Tibial nerve (tissue), 4 donors: Measurements from ENCODE around the gene HCFC1. TPM values are rescaled to one million over a fixed set of nuclear protein-coding genes. Genes with fewer than 3 reads are reported as not detected.

Experiments used
- DNase-seq, 2 donors: peaks; one replicate each; pipeline ENCODE4 v3.0.0-alpha.2; 2019; ENCODE audit warnings: low spot score in 2 of 2
- H3K27ac ChIP-seq, 4 donors: fragments of 200-600 bp; sonication (generic) in 3 of 4; one replicate each; pipeline ENCODE4 v1.5.1; 2017 to 2019; ENCODE audit warnings: mild to moderate bottlenecking in 1 of 4
- H3K27me3 ChIP-seq, 2 donors: fragments of 200-600 bp; sonication (generic) in 1 of 2; one replicate each; pipeline versions ENCODE4 v1.5.1 to v1.6.0; 2017 to 2019
- H3K36me3 ChIP-seq, 3 donors: fragments of 200-600 bp; sonication (generic); one replicate each; pipeline ENCODE4 v1.5.1; 2018 to 2019
- H3K4me1 ChIP-seq, 4 donors: fragments of 200-600 bp; sonication (generic) in 3 of 4; one replicate each; pipeline ENCODE4 v1.5.1; 2017 to 2019
- H3K4me3 ChIP-seq, 4 donors: fragments of 200-600 bp; sonication (generic) in 3 of 4; one replicate each; pipeline ENCODE4 v1.5.1; 2017 to 2019; ENCODE audit warnings: mild to moderate bottlenecking in 1 of 4, moderate library complexity in 1 of 4
- H3K9me3 ChIP-seq, 4 donors: fragments of 200-600 bp; sonication (generic) in 3 of 4; one replicate each; pipeline ENCODE4 v1.5.1; 2017 to 2019
- CTCF ChIP-seq, 5 experiments: fragments of 200-600 bp in 3 of 5; fragments of 450-650 bp in 2 of 5; sonication (generic) in 3 of 5; IDR thresholded peaks; one replicate each; pipeline ENCODE4 v1.5.1; 2016 to 2019; ENCODE audit warnings: antibody characterized with exemption in 5 of 5, mild to moderate bottlenecking in 3 of 5, moderate library complexity in 2 of 5
- EP300 ChIP-seq, 2 donors: sonication (generic); formaldehyde crosslinking; IDR thresholded peaks; one replicate each; pipeline ENCODE4 v1.6.1; 2017; ENCODE audit warnings: antibody characterized with exemption in 2 of 2, mild to moderate bottlenecking in 1 of 2
- POLR2A ChIP-seq, 2 donors: fragments of 450-650 bp; IDR thresholded peaks; one replicate each; pipeline ENCODE4 v1.6.1; 2017; ENCODE audit warnings: antibody characterized with exemption in 2 of 2, mild to moderate bottlenecking in 2 of 2, moderate library complexity in 2 of 2
- WGBS, 2 donors: methylation state at CpG; one replicate each; pipeline ENCODE4 v1.1.5; 2018; 5-methylcytosine and 5-hydroxymethylcytosine counted together
- total RNA-seq, 4 donors: library from RNA; depleted of rRNA; stranded (reverse); fragments of >200 nt; gene quantifications; one replicate each; pipeline ENCODE4 v1.1.0, GENCODE V29; 2016

HCFC1 gene
- total RNA-seq, 4 donors from 2014 or later: 42.6 to 52.2 (median 48.9) TPM

DNA sequence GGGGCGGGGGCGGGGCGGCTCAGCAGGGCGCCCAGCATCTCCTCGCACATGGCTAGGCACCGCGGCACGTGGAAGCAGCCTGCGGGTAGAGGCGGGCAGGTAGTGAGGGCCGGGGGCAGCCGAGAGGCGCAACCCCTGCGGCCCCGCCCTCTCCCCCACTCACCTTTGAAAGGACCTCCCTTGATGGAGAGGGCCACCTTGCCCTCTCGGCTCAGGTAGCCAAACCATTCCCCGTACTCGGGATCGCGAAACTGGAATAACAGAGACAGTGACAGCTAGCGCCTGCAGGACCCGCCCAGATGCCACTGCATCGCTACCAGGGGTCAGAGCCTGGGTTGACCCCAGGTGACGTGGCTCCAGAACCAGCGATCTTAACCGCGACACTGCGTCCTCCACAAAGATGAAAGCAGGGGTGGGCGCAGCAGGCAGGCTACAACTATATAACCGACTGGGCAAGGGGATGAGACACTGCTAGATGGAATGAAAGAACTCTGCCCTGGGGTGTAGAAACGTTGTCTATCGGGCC is 36.2 kb downstream of the HCFC1 start:
- WGBS, 2 donors: 16 to 49% methylated on average over 16 to 18 of the region's 32 CpGs
- no peaks in the 10 kb centered on the region for H3K9me3 ChIP-seq
- H3K27me3 ChIP-seq: no peaks in the 10 kb centered on the region
- H3K4me3 ChIP-seq: peak overlapping the region; percentile 37 to 77 (median 45)
- TF ChIP-seq POLR2A (IDR thresholded peaks at IDR 0.05) (no peak), CTCF (IDR thresholded peaks at IDR 0.05) (no peak), EP300 (IDR thresholded peaks at IDR 0.05) (no peak)
- H3K27ac ChIP-seq: peak overlapping the region in 2 of 4 donors; percentile 67 to 68
- peaks cover 0 to 23% (median 0%) of the 10 kb centered on the region in 3 donors for H3K36me3 ChIP-seq
- no peak for DNase-seq
- peaks cover 0 to 21% (median 2%) of the 10 kb centered on the region in 4 donors for H3K4me1 ChIP-seq

DNA sequence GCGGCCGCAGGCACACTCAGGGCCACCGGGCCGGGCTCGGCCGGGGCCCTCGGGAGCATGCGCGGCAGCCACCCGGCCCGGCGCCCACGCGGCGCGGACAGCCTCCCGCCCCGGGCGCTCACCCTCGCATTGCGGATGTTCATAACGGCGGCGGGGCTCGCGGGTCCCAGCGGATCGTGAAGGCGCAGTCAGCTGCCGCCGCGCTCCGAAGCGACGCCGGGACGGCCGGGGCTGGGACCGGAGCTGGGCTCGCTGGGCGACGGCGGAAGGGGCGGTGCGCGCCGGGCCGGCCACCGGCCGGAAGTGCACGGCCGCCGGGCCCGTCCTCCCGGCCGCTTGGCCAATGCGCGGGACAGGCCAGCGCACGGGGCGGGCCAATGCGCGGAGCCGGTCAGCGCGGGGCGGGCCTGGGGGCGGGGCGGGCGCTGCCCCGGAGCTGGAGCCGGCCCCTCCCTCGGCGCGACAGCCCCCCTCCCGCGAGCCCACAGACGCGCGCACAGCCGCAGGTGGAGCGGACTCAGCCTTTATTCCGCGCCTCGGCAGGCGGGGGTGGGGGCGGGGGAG is 36.8 kb downstream of the HCFC1 start, which contains the start of gene NAA10:
NAA10 (minus strand) TSS at position 276 of the 564 bp plus-strand sequence; CDS start at position 143, 133 bp downstream.
- peaks cover 0 to 28% (median 0%) of the 10 kb centered on the region in 3 donors for H3K36me3 ChIP-seq
- H3K9me3 ChIP-seq: no peaks in the 10 kb centered on the region
- H3K27ac ChIP-seq: peak within 1 kb of the TSS in 2 of 4 donors; percentile 67 to 71
- no peaks in the 10 kb centered on the region for H3K27me3 ChIP-seq
- peak within 1 kb of the TSS; percentile 47 to 77 (median 57) for H3K4me3 ChIP-seq
- DNase-seq: peak in 1 of 2 donors; percentile 42
- 38% methylated on average over 17 of the region's 87 CpGs; no CpG with 5 or more reads in 1 of the 2 donors for WGBS, 2 donors
- peaks cover 0 to 21% (median 2%) of the 10 kb centered on the region in 4 donors for H3K4me1 ChIP-seq
- TF ChIP-seq CTCF (IDR thresholded peaks at IDR 0.05): peak in 1 of 5 experiments; percentile 22
- no peak for TF ChIP-seq EP300 (IDR thresholded peaks at IDR 0.05)
- peak in 1 of 2 donors; percentile 18 for TF ChIP-seq POLR2A (IDR thresholded peaks at IDR 0.05)

DNA sequence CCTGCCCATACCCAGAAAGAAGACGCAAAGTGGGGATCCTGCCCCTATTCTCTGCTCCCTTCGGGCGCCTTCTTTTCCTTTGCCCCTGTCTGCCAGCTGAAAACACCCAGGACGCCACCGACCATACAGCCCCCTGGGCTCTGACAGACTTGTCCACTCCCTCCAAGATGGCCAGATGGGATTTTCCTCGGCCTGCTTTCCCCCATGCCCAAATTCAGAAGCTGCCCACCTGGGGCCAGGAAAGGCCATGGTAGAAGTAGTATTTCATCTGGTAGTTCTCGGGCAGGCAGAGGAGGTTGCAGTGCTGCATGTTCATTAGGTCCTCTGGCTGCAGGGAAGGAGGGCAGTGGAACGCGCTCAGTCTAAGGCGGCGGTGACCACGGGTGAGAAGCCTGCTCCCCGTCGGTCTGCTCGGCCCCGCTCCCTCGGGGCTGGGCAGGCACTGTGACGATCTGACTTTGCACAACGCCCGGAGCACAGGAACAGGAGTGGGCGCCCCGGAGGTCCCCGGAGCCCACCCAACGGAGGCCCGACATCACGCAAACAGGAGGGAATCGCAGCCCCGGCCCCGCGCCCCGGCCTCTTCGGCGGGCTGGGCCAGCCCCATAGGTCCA is 37.4 kb downstream of the HCFC1 start:
- Histone ChIP-seq H3K4me3 (peak overlapping the region; percentile 47 to 77 (median 57)), H3K27ac (peak overlapping the region in 1 of 4 donors; percentile 71), H3K9me3 (no peaks in the 10 kb centered on the region), H3K27me3 (no peaks in the 10 kb centered on the region), H3K36me3 (peaks cover 0 to 28% (median 0%) of the 10 kb centered on the region in 3 donors), H3K4me1 (peaks cover 0 to 24% (median 2%) of the 10 kb centered on the region in 4 donors)
- WGBS, 2 donors: 20 to 41% methylated on average over 6 to 13 of the region's 33 CpGs
- DNase-seq: no peak
- TF ChIP-seq POLR2A (IDR thresholded peaks at IDR 0.05) (no peak), CTCF (IDR thresholded peaks at IDR 0.05) (no peak), EP300 (IDR thresholded peaks at IDR 0.05) (no peak)

GRCh38 chrX:153933748-153934147 is 37.9 kb downstream of the HCFC1 start:
- H3K36me3 ChIP-seq: peaks cover 0 to 28% (median 0%) of the 10 kb centered on the region in 3 donors
- no peaks in the 10 kb centered on the region for H3K9me3 ChIP-seq
- H3K4me1 ChIP-seq: peaks cover 0 to 29% (median 4%) of the 10 kb centered on the region in 4 donors
- no peaks in the 10 kb centered on the region for H3K27me3 ChIP-seq
- TF ChIP-seq CTCF (IDR thresholded peaks at IDR 0.05) (no peak), EP300 (IDR thresholded peaks at IDR 0.05) (no peak), POLR2A (IDR thresholded peaks at IDR 0.05) (no peak)
- DNase-seq: no peak
- 8 to 51% methylated on average over 6 of the region's 7 CpGs for WGBS, 2 donors
- no peak overlapping the region for H3K27ac ChIP-seq
- peak overlapping the region in 2 of 4 donors; percentile 55 to 77 for H3K4me3 ChIP-seq
